ENCODE measurements around the gene FBXL12.
"Not testable (repeated sequence)": the region's sequence is repeated elsewhere in the genome, so short reads cannot be mapped to it uniquely, and the experiment has no call there.

FBXL12 gene

GRCh38 chr19:9836021-9836420 lies 17.1 kb upstream of the FBXL12 start:
- DNase-seq = no peak

DNA sequence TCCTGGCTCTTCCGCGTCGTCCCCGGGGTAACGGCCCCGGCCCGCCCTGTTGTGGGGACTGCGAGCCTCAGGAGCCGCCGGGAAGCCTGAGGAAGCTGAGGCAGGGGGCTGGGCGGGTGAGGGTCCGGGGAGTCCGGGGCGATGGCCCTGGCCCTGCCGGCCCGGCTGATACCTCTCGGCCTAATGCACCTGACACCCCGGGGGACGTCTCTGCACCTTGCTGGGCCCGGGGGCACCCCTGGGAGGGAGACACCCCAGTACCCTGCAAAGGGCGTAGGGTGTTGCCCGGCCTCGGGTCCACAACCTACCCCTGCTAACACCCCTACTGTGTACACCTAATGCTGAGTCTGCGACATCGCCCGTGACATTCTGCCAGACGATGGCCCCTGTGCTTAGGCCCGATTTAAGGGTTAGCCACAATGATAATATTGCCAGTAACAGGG lies 16.6 kb upstream of the FBXL12 start:
- DNase-seq = no peak

DNA sequence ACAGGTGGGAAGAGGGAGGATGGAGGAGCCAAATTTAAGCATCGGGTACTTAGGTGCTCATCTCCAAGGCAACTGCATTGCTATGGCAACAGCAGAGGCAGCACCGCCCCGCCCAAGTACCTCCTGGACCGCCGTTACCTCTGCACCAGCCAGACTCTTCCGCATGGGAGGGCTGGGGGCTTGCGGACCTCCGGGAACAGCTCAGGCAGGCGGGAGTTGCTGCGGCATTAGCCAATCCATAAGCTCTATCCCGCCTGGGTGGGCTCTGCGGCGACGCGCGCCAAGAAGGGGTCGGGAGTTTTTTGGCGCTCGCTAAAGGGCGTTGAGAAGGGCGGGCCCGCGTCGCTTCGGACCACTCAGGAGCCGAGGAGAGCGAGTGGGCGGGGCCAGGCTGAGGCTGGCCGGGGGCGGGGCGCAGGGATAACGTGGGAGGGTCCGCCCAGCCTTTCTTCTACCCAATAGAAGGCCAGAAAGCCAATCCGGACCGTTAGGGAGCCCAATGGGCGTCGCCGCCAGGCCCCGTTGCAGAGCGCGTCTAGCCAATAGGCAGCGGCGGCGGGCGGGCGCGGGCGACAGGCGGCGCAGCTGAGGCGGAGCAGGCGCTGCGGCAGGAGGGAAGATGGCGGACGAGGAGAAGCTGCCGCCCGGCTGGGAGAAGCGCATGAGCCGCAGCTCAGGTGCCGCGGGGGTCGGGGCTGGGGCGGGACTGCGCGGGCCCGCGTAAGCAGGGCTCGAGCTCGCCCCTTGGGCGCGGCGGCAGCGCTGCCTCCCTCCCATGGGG lies 16.0 kb upstream of the FBXL12 start, which contains the start of gene PIN1:
Gene PIN1 (plus strand): TSS at position 593 of the 781 bp plus-strand sequence. CDS start 27 bp downstream, at position 620.
- peak; percentile 97 for DNase-seq

GRCh38 chr19:9834307-9834725 lies 15.4 kb upstream of the FBXL12 start:
- DNase-seq = no peak

DNA sequence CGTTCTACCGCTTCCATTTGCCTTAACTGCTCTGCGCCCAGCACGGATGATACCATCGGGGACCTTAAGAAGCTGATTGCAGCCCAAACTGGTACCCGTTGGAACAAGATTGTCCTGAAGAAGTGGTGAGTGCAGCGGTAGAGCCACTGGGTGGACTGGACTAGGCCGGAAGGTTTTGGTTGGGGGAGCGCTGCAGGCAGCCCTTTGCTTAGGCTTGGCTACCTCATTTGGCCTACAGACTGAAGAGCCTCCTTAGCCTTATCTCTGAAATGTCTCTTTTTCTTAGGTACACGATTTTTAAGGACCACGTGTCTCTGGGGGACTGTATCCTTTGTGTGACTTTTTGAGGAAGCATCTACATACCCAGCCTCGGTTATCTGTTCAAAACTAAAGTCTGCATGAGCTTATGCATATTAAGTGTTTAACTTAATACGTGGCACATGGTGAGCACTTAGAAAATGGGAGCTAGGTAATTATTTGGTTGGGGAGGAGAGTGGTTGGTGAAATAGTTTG lies 9.7 kb upstream of the FBXL12 start:
- DNase-seq = no peak

DNA sequence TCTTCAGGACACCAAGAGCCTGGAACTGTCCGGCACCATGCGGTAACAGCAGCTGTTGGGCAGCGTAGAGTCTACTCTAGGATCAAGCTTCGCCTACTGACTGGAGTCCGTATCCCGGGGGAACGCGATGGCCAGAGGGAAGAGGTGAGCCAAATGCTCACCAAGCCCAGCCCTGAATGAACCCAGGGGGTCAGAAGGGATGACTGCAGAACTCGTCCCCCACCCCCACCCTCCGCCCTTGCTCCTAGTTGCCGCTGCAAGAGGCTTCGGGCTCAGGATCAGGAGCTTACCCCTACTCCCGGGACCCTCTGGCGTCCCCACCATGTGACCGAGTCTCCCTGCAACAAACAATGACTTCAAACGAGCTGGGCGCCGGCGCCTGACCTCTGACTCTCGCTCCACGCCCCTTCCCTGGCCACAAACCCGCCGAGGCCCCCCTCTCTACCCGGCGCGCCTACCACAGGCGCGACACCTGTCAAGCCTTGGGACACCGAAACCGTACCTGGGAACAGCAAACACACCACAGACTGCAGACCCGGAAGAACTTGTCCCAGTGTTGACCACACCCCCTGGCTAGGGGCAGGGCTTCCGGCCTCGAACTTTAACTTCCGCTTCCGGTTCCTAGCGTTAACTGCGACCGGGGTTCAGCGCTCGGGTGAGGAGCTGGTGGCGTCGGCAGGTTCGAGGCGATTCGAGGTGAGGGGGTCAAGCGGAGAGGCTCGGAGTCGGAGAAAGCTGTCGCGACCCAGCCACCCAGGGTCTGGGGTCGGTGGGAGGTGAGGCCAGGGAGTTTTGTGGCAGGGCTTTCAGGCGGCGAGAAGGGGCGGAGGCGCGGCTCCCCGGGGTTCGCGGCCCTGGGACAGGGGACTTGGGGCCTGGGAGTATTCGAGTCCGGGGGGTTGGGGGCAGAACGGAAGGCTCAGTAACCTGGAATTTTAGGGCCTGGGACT lies 8.7 kb upstream of the FBXL12 start, which contains the start of gene UBL5:
Gene UBL5 (plus strand): TSS at position 630 of the 950 bp plus-strand sequence. CDS start 420 bp downstream, outside the sequence.
- peak; percentile 84 for DNase-seq

DNA sequence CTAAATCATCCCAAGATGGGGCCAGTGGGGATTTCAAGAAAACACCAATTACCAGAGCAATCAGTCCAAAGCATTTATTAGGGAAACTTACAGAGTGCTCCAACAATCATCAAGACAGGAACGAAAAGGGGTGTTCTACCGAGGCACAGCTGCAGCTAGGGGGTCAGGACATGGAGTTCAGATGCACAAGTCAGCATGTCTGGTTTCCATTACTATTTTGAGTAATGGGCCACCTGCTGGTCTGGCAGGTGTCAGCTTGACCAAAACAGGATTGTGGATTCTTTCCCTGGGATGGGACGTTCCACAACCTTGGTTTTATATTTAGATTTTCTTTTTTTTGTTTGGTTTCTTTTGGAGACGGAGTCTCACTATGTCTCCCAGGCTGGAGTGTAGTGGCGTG lies 4.9 kb upstream of the FBXL12 start:
- DNase-seq = no peak

- DNase-seq = not testable (repeated sequence)
These were observed 1.2 kb upstream of the FBXL12 start for GRCh38 chr19:9820034-9820433.

DNA sequence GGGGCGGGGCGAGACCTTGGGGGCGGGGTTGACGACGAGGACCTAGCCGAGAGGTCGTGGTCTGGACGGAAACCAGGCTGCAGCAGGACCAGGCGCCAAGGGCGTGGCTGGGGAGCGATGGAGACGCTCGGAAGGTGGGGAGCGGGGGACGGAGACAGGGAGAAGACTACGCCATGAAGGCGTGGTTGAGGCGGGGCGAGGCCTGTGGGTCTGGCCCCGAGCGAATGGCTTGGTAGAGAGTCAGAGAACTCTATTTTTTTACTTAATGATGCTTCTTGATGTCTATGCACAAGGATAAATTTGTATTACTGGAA lies 674 bp upstream of the FBXL12 start:
- DNase-seq = no peak

GRCh38 chr19:9818175-9818733 lies 625 bp downstream of the FBXL12 start:
- no peak for DNase-seq

DNA sequence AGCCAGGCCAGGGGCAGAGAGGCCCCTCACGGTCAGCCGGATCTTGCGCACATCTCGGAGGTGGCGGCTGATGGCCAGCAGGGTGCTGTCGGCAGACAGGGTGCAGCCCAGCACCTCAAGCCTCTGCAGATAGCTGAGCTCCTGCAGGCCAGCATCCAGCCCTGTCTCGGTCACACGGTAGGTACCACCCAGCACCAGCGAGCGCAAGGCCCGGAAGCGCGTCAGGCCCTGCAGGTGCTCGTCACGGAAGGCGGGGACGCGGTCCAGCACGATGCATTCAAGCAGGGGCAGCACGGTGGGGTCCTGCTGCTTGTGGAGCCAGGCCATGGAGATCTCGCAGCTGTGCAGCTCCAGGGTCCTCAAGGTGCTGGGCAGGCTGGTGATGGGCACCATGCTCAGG lies 7.7 kb downstream of the FBXL12 start:
- DNase-seq = no peak

DNA sequence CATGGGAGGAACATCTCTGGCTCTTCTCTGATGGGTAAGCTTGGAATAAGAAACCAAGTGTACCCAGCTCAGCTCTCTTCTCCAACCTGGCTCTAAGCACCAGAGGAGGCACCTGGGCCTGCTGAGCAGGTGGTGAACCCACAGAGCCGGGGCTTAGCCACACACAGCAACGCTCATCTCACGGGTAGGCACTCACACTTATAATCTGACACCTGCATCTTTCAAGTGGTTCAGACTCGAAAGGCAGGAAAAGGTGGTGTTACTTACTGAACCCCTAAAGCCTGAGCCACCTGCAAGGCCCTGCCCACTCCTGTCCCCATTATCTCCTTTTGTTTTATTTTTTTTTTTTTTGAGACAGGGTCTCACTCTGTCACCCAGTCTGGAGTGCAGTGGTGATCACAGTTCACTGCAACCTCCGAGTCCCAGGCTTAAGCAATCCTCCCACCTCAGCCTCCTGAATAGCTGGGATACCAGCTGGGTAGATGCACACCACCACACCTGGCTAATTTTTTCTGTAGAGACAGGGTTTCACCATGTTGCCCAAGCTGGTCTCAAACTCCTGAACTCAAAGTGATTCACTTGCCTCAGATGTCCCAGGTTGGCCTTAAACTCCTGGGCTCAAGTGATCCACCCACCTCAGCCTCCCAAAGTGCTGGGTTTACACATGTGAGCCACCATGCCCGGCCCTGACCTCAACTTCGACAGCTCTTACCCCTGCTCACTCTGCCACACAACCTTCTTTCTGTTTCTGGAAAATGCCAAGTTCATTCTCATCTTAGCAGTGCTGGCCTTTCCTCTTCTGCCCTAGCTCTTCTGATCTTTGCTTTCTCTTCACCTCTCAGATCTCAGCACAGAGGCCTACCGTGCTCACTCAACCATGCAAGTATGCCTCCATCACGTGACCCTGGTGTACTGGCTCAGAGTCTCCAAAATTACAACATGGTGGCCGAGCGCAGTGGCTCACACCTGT lies 9.7 kb downstream of the FBXL12 start:
- DNase-seq = no peak

GRCh38 chr19:9806803-9807202 lies 12.1 kb downstream of the FBXL12 start:
- DNase-seq = no peak

DNA sequence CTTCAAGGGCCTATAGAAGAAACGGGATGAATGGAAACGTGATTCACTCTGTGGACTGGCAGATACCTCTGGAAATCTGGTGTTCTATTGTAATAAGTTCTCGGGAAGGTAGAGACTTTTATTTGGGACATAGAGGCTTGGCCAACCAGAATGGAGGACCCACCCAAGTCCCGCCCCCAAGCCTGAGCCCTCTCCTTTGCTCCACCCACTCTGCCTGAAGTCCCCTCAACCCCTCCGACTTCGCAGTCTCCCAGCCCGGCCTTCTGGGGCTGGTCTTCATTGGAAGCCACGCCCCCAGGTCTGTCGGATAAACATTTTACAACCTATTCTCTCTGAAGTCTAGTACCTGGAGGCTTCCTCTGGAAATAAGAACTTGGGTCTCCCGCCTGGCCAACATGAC lies 16.9 kb downstream of the FBXL12 start:
- DNase-seq = no peak

GRCh38 chr19:9799162-9799561 lies 19.7 kb downstream of the FBXL12 start:
- DNase-seq = no peak

DNA sequence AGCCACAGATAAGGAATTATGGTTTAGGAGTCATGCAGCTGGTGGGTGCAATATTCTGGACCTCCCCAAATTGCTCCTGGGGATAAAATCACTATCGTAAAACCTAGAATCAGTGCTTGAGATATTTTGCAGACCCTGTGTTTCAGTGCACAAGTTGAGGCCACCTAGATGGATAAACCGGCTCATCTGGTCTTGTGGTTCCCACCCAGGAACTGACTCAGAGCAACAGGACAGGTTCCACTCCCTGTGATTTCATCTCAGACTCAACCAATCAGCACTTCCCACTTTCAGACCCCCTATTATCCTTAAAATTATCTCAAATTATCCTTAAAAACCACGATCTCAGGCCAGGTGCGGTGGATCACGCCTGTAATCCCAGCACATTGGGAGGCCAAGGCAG lies 21.0 kb downstream of the FBXL12 start:
- DNase-seq = no peak

- DNase-seq = peak; percentile 79
These were observed 22.6 kb downstream of the FBXL12 start for GRCh38 chr19:9796113-9796773.

GRCh38 chr19:9793071-9793591 lies 25.7 kb downstream of the FBXL12 start:
- DNase-seq = peak; percentile 62

- DNase-seq = peak; percentile 91
These were observed 26.4 kb downstream of the FBXL12 start for GRCh38 chr19:9792206-9793070.

Data from NCI-H774 (cell line).